ENCODE results near the gene ALDH1B1. TPM values are rescaled to one million over a fixed set of nuclear protein-coding genes. Genes with fewer than 3 reads are reported as not detected.

Gene ALDH1B1
- total and polyA plus RNA-seq, 2 of the 13 experiments (the other 11 are each of a cell fraction or from before 2014, with no cell fraction given) = 45.1 to 125 TPM

- TF ChIP-seq AHR (CRISPR knock-in tag; IDR thresholded peaks at IDR 0.05) (peak; percentile 49; the same call in 1 of the 2 replicates), TP53 (CRISPR knock-in tag; conservative IDR thresholded peaks at IDR 0.05) (peak; percentile 74; the same call in 1 of the 2 replicates), ZNF761 (CRISPR knock-in tag; conservative IDR thresholded peaks at IDR 0.05) (0 out of 2 replicates have a peak, but pooled peaks have one; percentile 40), SP4 (CRISPR knock-in tag; IDR thresholded peaks at IDR 0.05) (no peak), ZNF282 (IDR thresholded peaks at IDR 0.05; ENCODE audit: partially characterized antibody) (no peak), ZBTB25 (CRISPR knock-in tag; IDR thresholded peaks at IDR 0.05) (peak; percentile 80), FOXK1 (CRISPR knock-in tag; IDR thresholded peaks at IDR 0.05; ENCODE audit: borderline replicate concordance, low read depth) (peak; percentile 74), HCFC1 (IDR thresholded peaks at IDR 0.05; ENCODE audit: low read depth, low read length) (no peak), FOXC1 (CRISPR knock-in tag; IDR thresholded peaks at IDR 0.05; ENCODE audit: borderline replicate concordance) (0 out of 2 replicates have a peak, but pooled peaks have one; percentile 51), IKZF5 (CRISPR knock-in tag; IDR thresholded peaks at IDR 0.05) (peak; percentile 94; the same call in 1 of the 2 replicates), ZBTB37 (CRISPR knock-in tag; IDR thresholded peaks at IDR 0.05) (peak; percentile 77; the same call in 1 of the 2 replicates), ARID5B (CRISPR knock-in tag; IDR thresholded peaks at IDR 0.05) (peak; percentile 99), ZNF234 (CRISPR knock-in tag; conservative IDR thresholded peaks at IDR 0.05) (no peak), MEIS2 (CRISPR knock-in tag; IDR thresholded peaks at IDR 0.05) (peak; percentile 92), PAWR (CRISPR knock-in tag; IDR thresholded peaks at IDR 0.05; ENCODE audit: borderline replicate concordance) (no peak), ZNF496 (CRISPR knock-in tag; IDR thresholded peaks at IDR 0.05; ENCODE audit: insufficient replicate concordance) (no peak), E2F5 (CRISPR knock-in tag; conservative IDR thresholded peaks at IDR 0.05) (no peak), RNF219 (CRISPR knock-in tag; IDR thresholded peaks at IDR 0.05) (peak; percentile 72; the same call in 1 of the 2 replicates)
Observed at GRCh38 chr9:38380872-38381534, 11.5 kb upstream of the ALDH1B1 start (continued).

Measured in HepG2 (cell line).